Prostate gland (tissue), 2 donors: Measurements from ENCODE around the gene THSD4. TPM values are rescaled to one million over a fixed set of nuclear protein-coding genes. Genes with fewer than 3 reads are reported as not detected.

Source experiments
- DNase-seq: peaks from one replicate; pipeline ENCODE4 v3.0.0-alpha.2; 2019; ENCODE audit warnings: low spot score
- H3K27ac ChIP-seq, 2 donors: fragments of 200-600 bp; sonication (generic); 2 replicates each; pipeline ENCODE4 v1.5.1; 2017 to 2019
- H3K27me3 ChIP-seq: fragments of 200-600 bp; sonication (generic); replicated peaks from 2 replicates; pipeline ENCODE4 v1.5.1; 2019; ENCODE audit not compliant: insufficient read depth
- H3K36me3 ChIP-seq, 2 donors: fragments of 200-600 bp; sonication (generic); 1 replicate in 1 of 2; 2 replicates in 1 of 2; pipeline versions ENCODE4 v1.5.1 to v1.8.1; 2017 to 2019
- H3K4me1 ChIP-seq: fragments of 200-600 bp; sonication (generic); replicated peaks from 2 replicates; pipeline ENCODE4 v1.5.1; 2019
- H3K4me3 ChIP-seq, 2 donors: fragments of 200-600 bp; sonication (generic); 2 replicates each; pipeline ENCODE4 v1.5.1; 2017 to 2019
- H3K9me3 ChIP-seq: fragments of 200-600 bp; sonication (generic); 2 replicates; pipeline ENCODE4 v1.5.1; 2017
- CTCF ChIP-seq, 4 experiments: fragments of 200-600 bp in 2 of 4; fragments of 450-650 bp in 2 of 4; sonication (generic) in 2 of 4; IDR thresholded peaks; 1 replicate in 3 of 4; 2 replicates in 1 of 4; pipeline ENCODE4 v1.5.1; 2016 to 2019; ENCODE audit warnings: antibody characterized with exemption in 4 of 4, mild to moderate bottlenecking in 2 of 4, moderate library complexity in 2 of 4
- POLR2A ChIP-seq: fragments of 450-650 bp; IDR thresholded peaks from one replicate; pipeline ENCODE4 v1.6.1; 2016; ENCODE audit warnings: antibody characterized with exemption, mild to moderate bottlenecking
- POLR2AphosphoS5 ChIP-seq: sonication (generic); formaldehyde crosslinking; IDR thresholded peaks from one replicate; pipeline ENCODE4 v1.6.1; 2017; ENCODE audit warnings: antibody characterized with exemption
- WGBS: methylation state at CpG from one replicate; pipeline ENCODE4 v1.1.5; 2018; 5-methylcytosine and 5-hydroxymethylcytosine counted together
- intact Hi-C: fragments of 100-400 bp; cut with DNase I; formaldehyde crosslinking; loops from one replicate; pipeline ENCODE4 v1.14.2; 2022
- total RNA-seq, 2 donors: library from RNA; depleted of rRNA; stranded (reverse); fragments of >200 nt; gene quantifications; one replicate each; pipeline ENCODE4 v1.1.0, GENCODE V29; 2016

THSD4 gene
- total RNA-seq, 2 donors from 2014 or later, result 84.1 to 223 TPM

- peak; percentile 46 for DNase-seq
- intact Hi-C loops, result no loop called here
- no peak overlapping the region for H3K4me3 ChIP-seq
These were observed 181.0 kb downstream of the THSD4 start for GRCh38 chr15:71296315-71296679.

GRCh38 chr15:71301958-71302621, 186.8 kb downstream of the THSD4 start:
- TF ChIP-seq CTCF (IDR thresholded peaks at IDR 0.05), result no peak
- TF ChIP-seq POLR2AphosphoS5, result no peak
- TF ChIP-seq POLR2A, result no peak
- no peaks in the 10 kb centered on the region for H3K27me3 ChIP-seq
- no peaks in the 10 kb centered on the region for H3K9me3 ChIP-seq
- no peaks in the 10 kb centered on the region for H3K36me3 ChIP-seq
- no peak for DNase-seq
- peak overlapping the region in 1 of 2 donors; percentile 31 for H3K27ac ChIP-seq
- 50% methylated on average over 5 of the region's 5 CpGs for whole genome bisulfite sequencing
- intact Hi-C loops, result no loop called here
- H3K4me1 ChIP-seq, result no peaks in the 10 kb centered on the region
- H3K4me3 ChIP-seq, result no peak overlapping the region

More at GRCh38 chr15:71296315-71296679, 181.0 kb downstream of the THSD4 start:
- 47% methylated on average over 8 of the region's 8 CpGs for WGBS
- H3K4me1 ChIP-seq, result no peaks in the 10 kb centered on the region
- no peak for TF ChIP-seq POLR2A
- TF ChIP-seq POLR2AphosphoS5, result no peak
- TF ChIP-seq CTCF (IDR thresholded peaks at IDR 0.05), result no peak
- H3K27me3 ChIP-seq, result no peaks in the 10 kb centered on the region
- peak overlapping the region; percentile 58 to 66 for H3K27ac ChIP-seq
- no peaks in the 10 kb centered on the region for H3K36me3 ChIP-seq
- H3K9me3 ChIP-seq, result no peaks in the 10 kb centered on the region

GRCh38 chr15:71302861-71303410, 187.7 kb downstream of the THSD4 start:
- Histone ChIP-seq H3K4me3 (no peak overlapping the region), H3K36me3 (no peaks in the 10 kb centered on the region), H3K9me3 (no peaks in the 10 kb centered on the region), H3K27ac (peak overlapping the region; percentile 0 to 18), H3K4me1 (no peaks in the 10 kb centered on the region), H3K27me3 (no peaks in the 10 kb centered on the region)
- TF ChIP-seq POLR2AphosphoS5, result no peak
- TF ChIP-seq POLR2A, result no peak
- TF ChIP-seq CTCF (IDR thresholded peaks at IDR 0.05), result no peak
- 73% methylated on average over 6 of the region's 6 CpGs for WGBS
- intact Hi-C loops, result no loop called here
- no peak for DNase-seq

- 100% methylated on average over 2 of the region's 2 CpGs for WGBS
- peak overlapping the region; percentile 0 to 18 for H3K27ac ChIP-seq
These were observed 188.7 kb downstream of the THSD4 start for GRCh38 chr15:71303977-71304376.

More at GRCh38 chr15:71303977-71304376, 188.7 kb downstream of the THSD4 start:
- Histone ChIP-seq H3K4me3 (no peak overlapping the region), H3K4me1 (no peaks in the 10 kb centered on the region), H3K9me3 (no peaks in the 10 kb centered on the region), H3K36me3 (no peaks in the 10 kb centered on the region), H3K27me3 (no peaks in the 10 kb centered on the region)
- TF ChIP-seq POLR2A (no peak), CTCF (IDR thresholded peaks at IDR 0.05) (no peak), POLR2AphosphoS5 (no peak)
- no peak for DNase-seq
- intact Hi-C loops, result no loop called here
